ENCODE measurements around the gene LIF.

DNA sequence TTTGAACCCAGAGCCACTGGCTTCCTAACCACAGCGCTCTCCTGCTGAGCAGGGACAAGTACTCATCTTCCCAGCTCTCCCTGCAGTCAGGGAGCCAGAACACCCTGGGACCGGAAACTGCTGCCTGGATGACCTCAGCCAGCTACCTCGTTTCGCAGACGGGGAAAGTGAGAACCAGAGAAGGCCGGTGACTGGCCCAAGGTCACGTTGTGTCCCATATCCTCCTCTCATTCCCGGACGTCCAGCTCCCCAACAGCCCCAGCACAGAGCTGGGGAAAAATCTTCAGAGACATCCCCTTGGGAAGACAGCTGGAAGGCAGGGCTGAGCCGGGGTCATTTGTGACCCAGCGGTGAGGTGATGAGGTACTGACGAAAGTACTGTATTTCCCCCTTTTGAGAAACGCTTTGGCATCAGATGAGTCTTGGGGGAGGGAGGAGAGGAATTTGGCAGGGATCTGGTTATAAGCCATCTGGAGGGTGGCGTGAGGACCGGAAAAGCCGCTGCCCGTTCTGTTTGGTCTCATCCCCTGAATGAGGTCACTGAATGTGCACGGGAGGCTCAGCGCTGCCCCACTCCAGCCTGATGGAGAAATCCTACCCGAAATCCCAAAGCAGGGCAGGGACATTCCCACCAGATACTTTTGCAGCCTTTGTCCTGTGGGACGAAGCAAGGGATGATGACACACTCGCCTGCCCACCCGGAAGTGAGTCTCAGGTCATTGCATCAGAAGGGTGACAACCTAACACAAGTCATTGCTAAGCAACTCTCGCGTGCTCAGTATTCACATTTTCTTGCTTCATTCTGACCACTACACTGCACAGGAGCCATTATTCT, 41.1 kb downstream of the LIF start:
- TF ChIP-seq, protein P1, sequence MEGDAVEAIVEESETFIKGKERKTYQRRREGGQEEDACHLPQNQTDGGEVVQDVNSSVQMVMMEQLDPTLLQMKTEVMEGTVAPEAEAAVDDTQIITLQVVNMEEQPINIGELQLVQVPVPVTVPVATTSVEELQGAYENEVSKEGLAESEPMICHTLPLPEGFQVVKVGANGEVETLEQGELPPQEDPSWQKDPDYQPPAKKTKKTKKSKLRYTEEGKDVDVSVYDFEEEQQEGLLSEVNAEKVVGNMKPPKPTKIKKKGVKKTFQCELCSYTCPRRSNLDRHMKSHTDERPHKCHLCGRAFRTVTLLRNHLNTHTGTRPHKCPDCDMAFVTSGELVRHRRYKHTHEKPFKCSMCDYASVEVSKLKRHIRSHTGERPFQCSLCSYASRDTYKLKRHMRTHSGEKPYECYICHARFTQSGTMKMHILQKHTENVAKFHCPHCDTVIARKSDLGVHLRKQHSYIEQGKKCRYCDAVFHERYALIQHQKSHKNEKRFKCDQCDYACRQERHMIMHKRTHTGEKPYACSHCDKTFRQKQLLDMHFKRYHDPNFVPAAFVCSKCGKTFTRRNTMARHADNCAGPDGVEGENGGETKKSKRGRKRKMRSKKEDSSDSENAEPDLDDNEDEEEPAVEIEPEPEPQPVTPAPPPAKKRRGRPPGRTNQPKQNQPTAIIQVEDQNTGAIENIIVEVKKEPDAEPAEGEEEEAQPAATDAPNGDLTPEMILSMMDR (IDR thresholded peaks at IDR 0.05 in 4 of 5, conservative IDR thresholded peaks at IDR 0.05 in 1 of 5): no peak
- TF ChIP-seq POLR2A (IDR thresholded peaks at IDR 0.05): no peak
